ENCODE data around the gene SLC25A42.

DNA sequence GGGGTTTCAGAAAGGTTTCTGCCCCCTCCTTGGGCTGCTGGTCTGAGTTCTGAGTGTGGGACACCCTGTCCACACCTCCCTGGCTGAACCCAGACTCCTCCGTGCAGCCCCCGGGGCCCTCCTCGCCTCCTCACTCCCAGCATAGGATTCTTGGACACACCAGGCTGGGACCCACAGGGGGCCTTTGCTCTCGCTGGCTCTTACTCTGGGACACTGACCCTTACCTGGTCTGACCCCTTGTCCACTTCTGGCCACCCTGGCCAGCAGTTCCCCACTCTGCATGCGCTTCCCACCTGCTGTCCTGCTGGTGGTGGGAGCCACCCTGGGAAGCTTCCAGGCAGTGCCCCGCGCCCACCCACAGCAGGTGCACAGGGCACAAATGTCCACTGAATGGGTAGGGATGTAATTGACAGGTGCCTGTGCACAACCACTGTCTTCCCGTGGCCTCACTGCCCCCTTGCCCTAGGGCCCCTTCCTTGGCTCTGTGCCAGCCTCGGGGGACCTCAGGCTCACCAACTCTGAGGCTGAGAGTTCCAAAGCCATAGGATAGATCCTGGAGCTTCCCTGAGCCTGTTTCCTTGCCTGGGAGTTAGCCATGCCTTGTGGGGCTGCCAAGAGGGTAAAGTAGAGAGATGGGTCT, 7.0 kb upstream of the SLC25A42 start:
- TF ChIP-seq POLR2A (IDR thresholded peaks at IDR 0.05; ENCODE audit: low read length) (no peak), GATA1 (IDR thresholded peaks at IDR 0.05; ENCODE audit: low read depth, low read length) (no peak)
